Fibroblast of mammary gland (primary cell): ENCODE data around the gene HSPG2.

Experiments used
- DNase-seq: peaks from one replicate; pipeline ENCODE4 v3.0.0-alpha.2; 2010; ENCODE audit warnings: low read depth
- H3K4me3 ChIP-seq: 2 replicates; pipeline ENCODE4 v1.5.1; 2011; ENCODE audit warnings: low read depth, mild to moderate bottlenecking, low read length, moderate library complexity; ENCODE audit not compliant: control insufficient read depth
- CTCF ChIP-seq: conservative IDR thresholded peaks from 2 replicates; pipeline ENCODE4 v1.5.1; 2011; ENCODE audit warnings: low read depth, low read length, inconsistent platforms; ENCODE audit not compliant: control insufficient read depth, insufficient read depth

The HSPG2 gene

DNA sequence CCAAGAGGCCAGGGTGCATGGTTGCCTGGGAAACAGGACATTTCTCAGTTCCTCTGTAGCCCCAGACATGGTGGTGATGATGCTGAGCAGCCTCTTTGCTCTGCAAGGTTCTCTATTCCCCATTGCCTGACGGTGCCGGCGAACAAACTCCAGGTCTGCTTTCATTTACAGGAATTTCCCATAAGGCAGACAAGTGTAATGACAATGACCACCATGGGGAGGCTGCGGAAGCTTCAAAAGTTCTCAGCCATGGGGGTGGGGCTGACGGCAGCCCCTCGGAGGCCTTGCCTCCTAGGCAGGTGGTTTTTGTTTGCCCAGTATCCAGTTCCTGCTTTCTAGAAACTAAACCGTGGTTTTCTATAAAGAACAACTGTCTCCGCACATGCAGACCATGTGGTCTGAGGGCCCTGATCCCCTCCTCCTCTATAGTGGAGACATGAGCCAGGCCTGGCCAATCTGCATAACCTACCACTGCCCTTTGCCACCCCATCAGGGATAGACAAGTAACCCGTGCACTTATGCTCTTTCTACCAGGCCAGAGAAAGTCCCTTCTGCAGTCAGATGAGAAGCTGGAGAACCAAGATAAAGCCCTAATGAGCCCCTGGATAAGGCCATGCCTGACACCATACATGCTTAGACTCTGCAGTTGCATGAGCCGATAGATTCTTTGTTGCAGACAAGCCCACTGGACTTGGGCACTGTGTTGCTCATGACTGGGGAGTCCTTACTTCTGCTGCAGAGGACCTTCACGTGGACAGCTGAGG is 71.0 kb downstream of the HSPG2 start:
- no peak for TF ChIP-seq CTCF
- no peak overlapping the region for H3K4me3 ChIP-seq
- DNase-seq: no peak

GRCh38 chr1:21865609-21865942 is 71.5 kb downstream of the HSPG2 start:
- no peak for TF ChIP-seq CTCF
- DNase-seq: no peak
- no peak overlapping the region for H3K4me3 ChIP-seq

DNA sequence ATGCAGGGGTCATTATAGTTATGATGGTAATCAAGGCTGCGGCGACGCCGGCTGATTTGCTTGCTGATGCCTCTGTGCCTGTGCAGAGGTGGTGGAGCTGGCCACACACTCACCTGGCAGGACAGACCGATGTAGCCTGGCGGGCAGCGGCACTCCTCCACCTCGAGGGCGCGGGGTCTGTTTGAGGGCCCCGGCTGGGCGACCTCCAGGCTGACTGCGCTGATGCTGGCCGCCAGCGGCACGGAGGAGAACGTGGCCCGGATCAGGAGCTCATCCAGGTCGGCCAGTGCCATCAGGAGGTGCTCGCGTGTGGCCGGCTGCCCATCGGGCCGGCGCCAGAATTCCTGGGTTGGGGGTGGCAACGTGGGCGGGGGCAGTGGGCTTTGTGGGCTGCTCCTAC is 72.4 kb downstream of the HSPG2 start:
- TF ChIP-seq CTCF: no peak
- no peak overlapping the region for H3K4me3 ChIP-seq
- no peak for DNase-seq

DNA sequence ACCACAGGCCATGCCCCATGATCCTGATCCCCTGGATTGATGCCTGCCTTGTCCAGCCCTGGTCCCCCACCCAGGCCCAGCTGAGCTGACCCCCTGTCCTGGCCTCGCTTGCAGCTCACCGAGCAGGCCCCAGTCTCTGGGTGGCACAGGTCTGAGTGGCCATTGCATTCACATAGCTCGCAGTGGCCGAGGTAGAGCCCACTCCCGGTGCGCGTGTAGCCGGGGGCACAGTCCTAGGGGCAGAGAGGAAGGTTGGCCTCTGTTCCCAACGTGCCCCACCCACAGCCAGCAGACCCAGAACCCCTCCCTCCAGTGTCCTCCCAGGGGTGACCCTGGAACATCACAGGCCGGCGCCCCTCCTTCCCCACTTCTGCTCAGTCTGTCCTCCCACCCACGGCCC is 73.1 kb downstream of the HSPG2 start:
- H3K4me3 ChIP-seq: no peak overlapping the region
- TF ChIP-seq CTCF: no peak
- DNase-seq: no peak

DNA sequence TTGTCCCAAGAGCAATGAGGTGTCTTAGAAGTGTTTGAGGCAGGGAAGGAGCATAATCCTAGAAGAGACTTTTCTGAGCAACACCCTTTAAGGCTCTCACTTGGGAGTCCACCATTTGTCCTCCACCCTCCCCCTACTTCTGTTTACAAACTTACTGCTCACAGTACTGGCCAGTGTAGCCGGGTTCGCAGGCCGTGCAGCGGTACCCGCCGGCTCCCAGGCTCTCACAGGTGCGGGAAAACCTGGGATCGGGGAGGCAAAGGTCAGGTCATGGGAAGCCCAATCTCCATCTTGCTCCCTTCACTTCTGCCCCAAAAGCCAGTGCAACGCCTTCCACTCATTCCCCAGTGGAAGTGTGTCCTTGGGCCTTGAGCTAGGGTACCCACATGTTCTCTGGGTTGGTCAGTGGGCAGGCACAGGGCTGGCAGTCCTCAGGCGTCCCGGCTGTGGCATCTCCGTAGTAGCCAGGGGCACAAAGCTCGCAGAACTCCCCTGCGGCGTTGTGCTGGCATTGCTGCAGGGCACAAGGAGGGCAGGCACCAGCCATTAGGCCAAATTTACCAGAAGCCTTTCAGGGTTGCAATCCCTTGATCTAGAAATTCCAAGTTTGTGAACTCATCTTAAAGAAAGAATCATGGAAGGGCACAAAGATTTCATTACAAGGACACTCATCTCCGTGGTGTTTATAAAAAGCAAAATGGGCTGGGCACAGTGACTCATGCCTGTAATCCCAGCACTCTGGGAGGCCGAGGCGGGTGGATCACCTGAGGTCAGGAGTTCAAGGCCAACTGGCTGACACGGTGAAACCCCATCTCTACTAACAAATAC is 75.3 kb downstream of the HSPG2 start:
- H3K4me3 ChIP-seq: no peak overlapping the region
- TF ChIP-seq CTCF: no peak
- peak; percentile 76 for DNase-seq

DNA sequence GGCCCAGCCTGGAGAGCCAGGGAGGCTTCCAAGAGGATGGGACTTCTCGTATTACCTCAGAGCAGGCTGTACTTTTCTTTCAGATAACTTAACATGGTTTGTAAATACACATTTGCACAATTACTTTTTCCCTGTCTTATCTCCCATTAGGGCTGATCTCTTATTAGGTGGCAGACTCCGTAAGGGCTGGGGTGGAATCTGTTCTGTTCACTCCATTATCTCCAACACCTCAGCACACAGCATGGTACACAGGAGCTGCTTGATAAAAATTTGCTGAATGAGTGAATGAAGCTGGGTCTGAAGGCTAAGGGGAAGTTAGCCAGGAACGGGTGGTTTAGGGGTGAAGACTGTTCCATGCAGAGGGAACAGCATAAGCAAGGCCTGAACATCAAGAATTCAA is 76.1 kb downstream of the HSPG2 start:
- TF ChIP-seq CTCF: no peak
- no peak for DNase-seq
- H3K4me3 ChIP-seq: no peak overlapping the region
